HuH-7.5 (cell line): ENCODE measurements around the gene WASHC2A.
A peak's percentile ranks its signal among the peaks of the same experiment; 100 is the strongest.
"Not testable (repeated sequence)": the region's sequence is repeated elsewhere in the genome, so short reads cannot be mapped to it uniquely, and the experiment has no call there.

Source experiments
- DNase-seq: peaks from one replicate; pipeline ENCODE4 v3.0.0; 2011; ENCODE audit warnings: low spot score

Gene WASHC2A

GRCh38 chr10:50067546-50068351 lies at the start of gene WASHC2A:
Gene WASHC2A, plus strand, starts transcription at chr10:50067954. Its CDS starts 52 bp downstream, at chr10:50068006.
- DNase-seq: peak; percentile 16

GRCh38 chr10:50019279-50019678 lies 48.5 kb upstream of the WASHC2A start:
- not testable (repeated sequence) for DNase-seq

- not testable (repeated sequence) for DNase-seq
These were observed 47.2 kb upstream of the WASHC2A start for GRCh38 chr10:50020451-50021024.

GRCh38 chr10:50021646-50022045 lies 46.1 kb upstream of the WASHC2A start:
- DNase-seq: no peak

- DNase-seq: not testable (repeated sequence)
These were observed 42.9 kb upstream of the WASHC2A start for GRCh38 chr10:50024716-50025383.

- DNase-seq: no peak
These were observed 42.1 kb upstream of the WASHC2A start for GRCh38 chr10:50025627-50026026.

GRCh38 chr10:50027195-50027594 lies 40.6 kb upstream of the WASHC2A start:
- no peak for DNase-seq

- DNase-seq: no peak
These were observed 34.3 kb upstream of the WASHC2A start for GRCh38 chr10:50033481-50033880.

GRCh38 chr10:50035337-50035736 lies 32.4 kb upstream of the WASHC2A start:
- not testable (repeated sequence) for DNase-seq

- no peak for DNase-seq
These were observed 22.7 kb upstream of the WASHC2A start for GRCh38 chr10:50044941-50045664.

GRCh38 chr10:50046457-50046856 lies 21.3 kb upstream of the WASHC2A start:
- not testable (repeated sequence) for DNase-seq

GRCh38 chr10:50047594-50047993 lies 20.2 kb upstream of the WASHC2A start:
- DNase-seq: not testable (repeated sequence)

- DNase-seq: peak; percentile 6
These were observed 15.6 kb upstream of the WASHC2A start for GRCh38 chr10:50051995-50052660.

GRCh38 chr10:50052778-50053376 lies 14.9 kb upstream of the WASHC2A start:
- DNase-seq: not testable (repeated sequence)

- DNase-seq: not testable (repeated sequence)
These were observed 12.1 kb upstream of the WASHC2A start for GRCh38 chr10:50055494-50056292.

GRCh38 chr10:50056654-50057053 lies 11.1 kb upstream of the WASHC2A start:
- DNase-seq: not testable (repeated sequence)

GRCh38 chr10:50058727-50059126 lies 9.0 kb upstream of the WASHC2A start:
- not testable (repeated sequence) for DNase-seq

- DNase-seq: not testable (repeated sequence)
These were observed 7.8 kb upstream of the WASHC2A start for GRCh38 chr10:50059946-50060345.

- not testable (repeated sequence) for DNase-seq
These were observed 6.2 kb upstream of the WASHC2A start for GRCh38 chr10:50061548-50061947.

- no peak for DNase-seq
These were observed 4.7 kb upstream of the WASHC2A start for GRCh38 chr10:50063100-50063499.
